HEK293 (cell line): Measurements from ENCODE around the gene ARHGAP26.

Experiments used
- CTCF ChIA-PET: fragments of 350-600 bp; formaldehyde crosslinking; extraction: SDS; loops from one replicate; lab custom pipeline; 2021; ENCODE audit warnings: antibody characterized with exemption; lab: Yijun Ruan, JAX
- POLR2A ChIA-PET: fragments of 300-600 bp; formaldehyde crosslinking; extraction: SDS; loops from one replicate; lab custom pipeline; 2020; ENCODE audit warnings: antibody characterized with exemption, inconsistent platforms; lab: Yijun Ruan, JAX
- H3K27ac ChIP-seq: fragments of 200-500 bp; sonication (Bioruptor generic); 2 replicates; pipeline ENCODE4 v1.5.1; 2014; ENCODE audit warnings: low read depth, low read length, control low read depth, inconsistent platforms; ENCODE audit errors: extremely low read depth
- H3K36me3 ChIP-seq, 2 experiments: fragments of 200-500 bp in 1 of 2; sonication (Bioruptor generic) in 1 of 2; 1 replicate in 1 of 2; 2 replicates in 1 of 2; pipeline ENCODE4 v1.5.1; 2014 to 2017; ENCODE audit warnings: inconsistent platforms in 2 of 2, low read length in 2 of 2; ENCODE audit not compliant: control insufficient read depth in 2 of 2, insufficient read depth in 1 of 2
- H3K4me1 ChIP-seq: fragments of 200-500 bp; sonication (Bioruptor generic); 2 replicates; pipeline ENCODE4 v1.5.1; 2014; ENCODE audit warnings: mild to moderate bottlenecking, low read length, inconsistent platforms; ENCODE audit not compliant: control insufficient read depth, insufficient read depth
- H3K4me3 ChIP-seq: 2 replicates; pipeline ENCODE4 v1.5.1; 2011; ENCODE audit warnings: low read depth, mild to moderate bottlenecking, control low read depth, low read length, moderate library complexity
- H3K9me3 ChIP-seq: fragments of 200-500 bp; sonication (Bioruptor generic); 2 replicates; pipeline ENCODE4 v1.5.1; 2014; ENCODE audit warnings: low read depth, low read length, inconsistent platforms; ENCODE audit not compliant: control insufficient read depth, insufficient read depth
- GFI1B ChIP-seq: fragments of 450-650 bp; formaldehyde crosslinking; IDR thresholded peaks from 2 replicates; pipeline ENCODE4 v1.5.1; 2016; ENCODE audit warnings: missing biosample characterization, missing genetic modification characterization
- TSHZ1 ChIP-seq: fragments of 450-650 bp; formaldehyde crosslinking; IDR thresholded peaks from 2 replicates; pipeline ENCODE4 v1.5.1; 2016; ENCODE audit warnings: missing biosample characterization, missing genetic modification characterization, borderline replicate concordance
- ZBTB44 ChIP-seq: fragments of 450-650 bp; IDR thresholded peaks from 2 replicates; pipeline ENCODE4 v1.5.1; 2018; ENCODE audit warnings: missing biosample characterization, mild to moderate bottlenecking, missing genetic modification characterization
- ZNF138 ChIP-seq: fragments of 450-650 bp; formaldehyde crosslinking; IDR thresholded peaks from 2 replicates; pipeline ENCODE4 v1.5.1; 2016; ENCODE audit warnings: missing biosample characterization, missing genetic modification characterization, borderline replicate concordance
- ZNF19 ChIP-seq: fragments of 450-650 bp; formaldehyde crosslinking; IDR thresholded peaks from 2 replicates; pipeline ENCODE4; 2016; ENCODE audit warnings: missing biosample characterization, missing genetic modification characterization, low read depth
- ZNF24 ChIP-seq: fragments of 450-650 bp; formaldehyde crosslinking; IDR thresholded peaks from 2 replicates; pipeline ENCODE4 v1.5.1; 2016; ENCODE audit warnings: missing biosample characterization, missing genetic modification characterization
- ZNF362 ChIP-seq: fragments of 450-650 bp; formaldehyde crosslinking; IDR thresholded peaks from 2 replicates; pipeline ENCODE4 v1.5.1; 2016; ENCODE audit warnings: missing biosample characterization, missing genetic modification characterization
- ZNF394 ChIP-seq: fragments of 450-650 bp; formaldehyde crosslinking; IDR thresholded peaks from 2 replicates; pipeline ENCODE4 v1.5.1; 2016; ENCODE audit warnings: missing biosample characterization, missing genetic modification characterization, mild to moderate bottlenecking, moderate library complexity, borderline replicate concordance
- ZNF518A ChIP-seq: fragments of 450-650 bp; formaldehyde crosslinking; conservative IDR thresholded peaks from 2 replicates; pipeline ENCODE4 v1.5.1; 2016; ENCODE audit warnings: low read depth, missing biosample characterization, missing genetic modification characterization
- ZNF596 ChIP-seq: fragments of 450-650 bp; IDR thresholded peaks from 2 replicates; pipeline ENCODE4 v1.5.0; 2018; ENCODE audit warnings: missing biosample characterization, mild to moderate bottlenecking, missing genetic modification characterization, moderate library complexity
- ZNF677 ChIP-seq: fragments of 450-650 bp; IDR thresholded peaks from 2 replicates; pipeline ENCODE4 v1.5.0; 2018; ENCODE audit warnings: missing biosample characterization, mild to moderate bottlenecking, missing genetic modification characterization, moderate library complexity
- ZNF692 ChIP-seq: fragments of 450-650 bp; formaldehyde crosslinking; IDR thresholded peaks from 2 replicates; pipeline ENCODE4 v1.5.1; 2016; ENCODE audit warnings: missing biosample characterization, missing genetic modification characterization
- ZNF704 ChIP-seq: fragments of 450-650 bp; formaldehyde crosslinking; IDR thresholded peaks from 2 replicates; pipeline ENCODE4 v1.5.1; 2016; ENCODE audit warnings: missing biosample characterization, missing genetic modification characterization
- ZNF76 ChIP-seq: fragments of 450-650 bp; formaldehyde crosslinking; IDR thresholded peaks from 2 replicates; pipeline ENCODE4; 2016; ENCODE audit warnings: low read depth, missing biosample characterization, missing genetic modification characterization, borderline replicate concordance

The ARHGAP26 gene

GRCh38 chr5:142784401-142784955, 14.3 kb downstream of the ARHGAP26 start (continued):
- TF ChIP-seq GFI1B (tag by site-specific recombination): no peak
- TF ChIP-seq ZNF76 (tag by site-specific recombination): no peak
- TF ChIP-seq ZNF518A (tag by site-specific recombination): no peak
- TF ChIP-seq ZNF24 (tag by site-specific recombination): no peak
- TF ChIP-seq ZNF692 (tag by site-specific recombination): 0 out of 2 replicates have a peak, but pooled peaks have one; percentile 12
- TF ChIP-seq ZNF138 (tag by site-specific recombination): no peak
- no peak for TF ChIP-seq ZNF704 (tag by site-specific recombination)
- TF ChIP-seq ZNF394 (tag by site-specific recombination): no peak
- 0 out of 2 replicates have a peak, but pooled peaks have one; percentile 31 for TF ChIP-seq ZNF362 (tag by site-specific recombination)
- no peak for TF ChIP-seq ZNF677 (tag by site-specific recombination)
- TF ChIP-seq ZNF19 (tag by site-specific recombination): no peak

GRCh38 chr5:142785206-142785605, 15.0 kb downstream of the ARHGAP26 start:
- CTCF ChIA-PET: interaction anchor here (0.6 to 1.0 kb wide), 4 partner anchors 16 to 128 kb away, joined by 3 to 5 read pairs (median 4); no protein-coding TSS in a partner anchor
- no peak for TF ChIP-seq TSHZ1 (tag by site-specific recombination)
- TF ChIP-seq ZBTB44: no peak
- TF ChIP-seq ZNF76 (tag by site-specific recombination): no peak
- TF ChIP-seq ZNF596: 0 out of 2 replicates have a peak, but pooled peaks have one; percentile 36
- Histone ChIP-seq H3K4me3 (no peak overlapping the region), H3K36me3 (no peaks in the 10 kb centered on the region), H3K27ac (no peak overlapping the region), H3K4me1 (peaks cover 16% of the 10 kb centered on the region), H3K9me3 (no peaks in the 10 kb centered on the region)
- POLR2A ChIA-PET: no interaction called here
